HG03460 (cell line): ENCODE results near the gene MTAP.
"Not testable (repeated sequence)": the region's sequence is repeated elsewhere in the genome, so short reads cannot be mapped to it uniquely, and the experiment has no call there.

Source experiments
- ATAC-seq: cut with Tn5 transposase; IDR thresholded peaks from one replicate; pipeline ENCODE4 v1.9.1; 2021; ENCODE audit not compliant: unreplicated experiment

The MTAP gene

GRCh38 chr9:21906213-21906612 is 103.8 kb downstream of the MTAP start:
- no peak for ATAC-seq

- no peak for ATAC-seq
Observed at GRCh38 chr9:21906881-21907280, 104.4 kb downstream of the MTAP start.

- peak; percentile 82 for ATAC-seq
Observed at GRCh38 chr9:21919377-21920362, 117.2 kb downstream of the MTAP start.

GRCh38 chr9:21923694-21924093 is 121.3 kb downstream of the MTAP start:
- no peak for ATAC-seq

GRCh38 chr9:21927752-21928151 is 125.3 kb downstream of the MTAP start:
- no peak for ATAC-seq

GRCh38 chr9:21931428-21931827 is 129.0 kb downstream of the MTAP start:
- no peak for ATAC-seq

- no peak for ATAC-seq
Observed at GRCh38 chr9:21933281-21933680, 130.8 kb downstream of the MTAP start.

GRCh38 chr9:21933865-21934264 is 131.4 kb downstream of the MTAP start:
- no peak for ATAC-seq

- ATAC-seq: no peak
Observed at GRCh38 chr9:21935631-21936030, 133.2 kb downstream of the MTAP start.

- ATAC-seq: no peak
Observed at GRCh38 chr9:21936161-21936560, 133.7 kb downstream of the MTAP start.

GRCh38 chr9:21941337-21941995 is 139.0 kb downstream of the MTAP start:
- no peak for ATAC-seq

- ATAC-seq: no peak
Observed at GRCh38 chr9:21943464-21943863, 141.0 kb downstream of the MTAP start.

GRCh38 chr9:21945606-21946005 is 143.2 kb downstream of the MTAP start:
- no peak for ATAC-seq

GRCh38 chr9:21958833-21959232 is 156.4 kb downstream of the MTAP start:
- no peak for ATAC-seq

- not testable (repeated sequence) for ATAC-seq
Observed at GRCh38 chr9:21959268-21959667, 156.8 kb downstream of the MTAP start.

GRCh38 chr9:21961569-21961968 is 159.1 kb downstream of the MTAP start:
- no peak for ATAC-seq

GRCh38 chr9:21964925-21965385 is 162.5 kb downstream of the MTAP start:
- ATAC-seq: peak; percentile 53

- peak; percentile 75 for ATAC-seq
Observed at GRCh38 chr9:21965401-21965951, 163.0 kb downstream of the MTAP start.

- ATAC-seq: no peak
Observed at GRCh38 chr9:21966140-21966851, 163.9 kb downstream of the MTAP start.

- no peak for ATAC-seq
Observed at GRCh38 chr9:21967169-21967568, 164.7 kb downstream of the MTAP start.

GRCh38 chr9:21967702-21968101 is 165.3 kb downstream of the MTAP start:
- no peak for ATAC-seq
